Caco-2 (cell line): Measurements from ENCODE around the gene HOXD8. TPM values are rescaled to one million over a fixed set of nuclear protein-coding genes. Genes with fewer than 3 reads are reported as not detected.

Source experiments
- BruUV-seq: library from RNA; stranded (reverse); fragments of 400-500 nt; replicated peaks from 2 replicates; lab custom pipeline; 2021; lab: Mats Ljungman, UMichigan
- CTCF ChIA-PET: fragments of 300-600 bp; sonication (Branson Sonifier 250); formaldehyde crosslinking; loops from one replicate; lab custom pipeline; 2022; ENCODE audit warnings: antibody characterized with exemption; lab: Charles Lee
- POLR2A ChIA-PET: fragments of 300-600 bp; sonication (Branson Sonifier 250); formaldehyde crosslinking; loops from one replicate; lab custom pipeline; 2022; ENCODE audit warnings: antibody characterized with exemption; lab: Charles Lee
- DNase-seq, 2 experiments: peaks; one replicate each; pipeline versions ENCODE4 v3.0.0 to v3.0.0-alpha.2; 2020 to 2022
- H3K27me3 ChIP-seq: replicated peaks from 2 replicates; pipeline ENCODE4 v1.6.0; 2011; ENCODE audit warnings: low read length; ENCODE audit not compliant: control insufficient read depth, insufficient read depth
- H3K36me3 ChIP-seq: 2 replicates; pipeline ENCODE4 v1.5.1; 2011; ENCODE audit warnings: low read length; ENCODE audit not compliant: control insufficient read depth, insufficient read depth
- H3K4me1 ChIP-seq: fragments of 250-450 bp; sonication (Bioruptor Pico); 2 replicates; pipeline ENCODE4 v1.5.1; 2020; ENCODE audit warnings: mild to moderate bottlenecking
- H3K4me3 ChIP-seq: 2 replicates; pipeline ENCODE4 v1.5.1; 2011; ENCODE audit warnings: low read depth, mild to moderate bottlenecking, control low read depth, low read length
- H3K9me3 ChIP-seq: fragments of 250-450 bp; sonication (Bioruptor Pico); 2 replicates; pipeline ENCODE4 v1.5.1; 2020; ENCODE audit warnings: mild to moderate bottlenecking, moderate library complexity
- H3K27ac Mint-ChIP-seq: one replicate; pipeline ENCODE4 v1.8.0; 2022; ENCODE audit warnings: mixed read lengths; ENCODE audit not compliant: unreplicated experiment
- H3K27me3 Mint-ChIP-seq: one replicate; pipeline ENCODE4 v1.8.0; 2022; ENCODE audit warnings: mixed read lengths; ENCODE audit not compliant: insufficient read depth, unreplicated experiment
- H3K36me3 Mint-ChIP-seq: one replicate; pipeline ENCODE4 v1.8.0; 2022; ENCODE audit warnings: mild to moderate bottlenecking, mixed read lengths; ENCODE audit not compliant: insufficient read depth, unreplicated experiment
- H3K4me1 Mint-ChIP-seq: one replicate; pipeline ENCODE4 v1.8.0; 2022; ENCODE audit warnings: low read depth, mixed read lengths; ENCODE audit not compliant: unreplicated experiment
- H3K4me3 Mint-ChIP-seq: one replicate; pipeline ENCODE4 v1.8.0; 2022; ENCODE audit warnings: mild to moderate bottlenecking, moderate library complexity, mixed read lengths; ENCODE audit not compliant: unreplicated experiment
- H3K9me3 Mint-ChIP-seq: one replicate; pipeline ENCODE4 v1.8.0; 2022; ENCODE audit warnings: mixed read lengths; ENCODE audit not compliant: unreplicated experiment
- intact Hi-C: fragments of 100-400 bp; cut with micrococcal nuclease; formaldehyde crosslinking; loops from one replicate; pipeline ENCODE4 v1.10.0; 2022; ENCODE audit not compliant: unreplicated experiment
- total RNA-seq: library from RNA; stranded (reverse); gene quantifications from 2 replicates; pipeline ENCODE4 v1.2.3, GENCODE V29; 2022
- TF ChIP-seq, protein P1 (sequence below), 2 experiments: fragments of 200-600 bp in 1 of 2; IDR thresholded peaks; 1 replicate in 1 of 2; 2 replicates in 1 of 2; pipeline versions ENCODE4 v1.5.1 to v1.8.0; 2011 to 2022; ENCODE audit warnings: antibody characterized with exemption in 1 of 2, control low read depth in 1 of 2, inconsistent platforms in 1 of 2, low read depth in 1 of 2, low read length in 1 of 2, mild to moderate bottlenecking in 1 of 2, moderate library complexity in 1 of 2; ENCODE audit not compliant: insufficient read depth in 1 of 2, severe bottlenecking in 1 of 2, unreplicated experiment in 1 of 2

The HOXD8 gene
- total RNA-seq, 1 experiment from 2014 or later: not detected

DNA sequence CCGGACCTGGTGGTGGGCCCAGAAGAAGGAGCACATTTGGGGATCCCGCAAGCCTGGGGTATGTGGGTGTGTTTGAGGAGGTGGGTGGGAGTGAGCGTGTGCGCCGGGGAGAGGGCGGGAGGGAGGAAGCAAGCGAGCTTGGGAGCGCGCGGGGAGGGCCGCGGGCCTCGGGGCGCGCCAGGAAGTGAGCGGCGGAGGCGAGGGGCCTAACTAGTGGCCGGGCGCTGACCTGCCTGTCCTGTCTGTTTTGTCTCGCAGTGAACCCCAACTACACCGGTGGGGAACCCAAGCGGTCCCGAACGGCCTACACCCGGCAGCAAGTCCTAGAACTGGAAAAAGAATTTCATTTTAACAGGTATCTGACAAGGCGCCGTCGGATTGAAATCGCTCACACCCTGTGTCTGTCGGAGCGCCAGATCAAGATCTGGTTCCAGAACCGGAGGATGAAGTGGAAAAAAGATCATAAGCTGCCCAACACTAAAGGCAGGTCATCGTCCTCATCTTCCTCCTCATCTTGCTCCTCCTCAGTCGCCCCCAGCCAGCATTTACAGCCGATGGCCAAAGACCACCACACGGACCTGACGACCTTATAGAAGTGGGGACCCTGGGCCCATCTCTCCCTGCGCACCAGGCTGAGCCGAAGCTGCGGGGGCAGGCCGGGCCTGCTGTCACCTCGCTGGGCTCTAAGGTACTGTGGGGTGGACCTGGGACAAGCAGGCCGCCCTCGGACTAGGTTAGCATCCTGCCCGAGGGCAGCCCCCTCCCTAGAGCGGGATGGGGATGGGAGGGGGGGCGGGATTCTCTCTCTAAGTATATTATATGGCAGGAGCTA is 23.1 kb downstream of the HOXD8 start:
- BruUV-seq: no TSS peak
- Histone ChIP-seq H3K9me3 (no peaks in the 10 kb centered on the region), H3K4me3 (no peak overlapping the region), H3K4me1 (no peaks in the 10 kb centered on the region), H3K27me3 (no peaks in the 10 kb centered on the region; the same call in 1 of the 2 replicates), H3K36me3 (no peaks in the 10 kb centered on the region)
- H3K27me3 Mint-ChIP-seq: peaks cover 16% of the 10 kb centered on the region
- no peaks in the 10 kb centered on the region for H3K4me1 Mint-ChIP-seq
- no peak for DNase-seq
- no peak overlapping the region for H3K27ac Mint-ChIP-seq
- TF ChIP-seq, protein P1, sequence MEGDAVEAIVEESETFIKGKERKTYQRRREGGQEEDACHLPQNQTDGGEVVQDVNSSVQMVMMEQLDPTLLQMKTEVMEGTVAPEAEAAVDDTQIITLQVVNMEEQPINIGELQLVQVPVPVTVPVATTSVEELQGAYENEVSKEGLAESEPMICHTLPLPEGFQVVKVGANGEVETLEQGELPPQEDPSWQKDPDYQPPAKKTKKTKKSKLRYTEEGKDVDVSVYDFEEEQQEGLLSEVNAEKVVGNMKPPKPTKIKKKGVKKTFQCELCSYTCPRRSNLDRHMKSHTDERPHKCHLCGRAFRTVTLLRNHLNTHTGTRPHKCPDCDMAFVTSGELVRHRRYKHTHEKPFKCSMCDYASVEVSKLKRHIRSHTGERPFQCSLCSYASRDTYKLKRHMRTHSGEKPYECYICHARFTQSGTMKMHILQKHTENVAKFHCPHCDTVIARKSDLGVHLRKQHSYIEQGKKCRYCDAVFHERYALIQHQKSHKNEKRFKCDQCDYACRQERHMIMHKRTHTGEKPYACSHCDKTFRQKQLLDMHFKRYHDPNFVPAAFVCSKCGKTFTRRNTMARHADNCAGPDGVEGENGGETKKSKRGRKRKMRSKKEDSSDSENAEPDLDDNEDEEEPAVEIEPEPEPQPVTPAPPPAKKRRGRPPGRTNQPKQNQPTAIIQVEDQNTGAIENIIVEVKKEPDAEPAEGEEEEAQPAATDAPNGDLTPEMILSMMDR (IDR thresholded peaks at IDR 0.05; ENCODE audit: insufficient read depth in 1 of 2, low read depth in 1 of 2, low read length in 1 of 2, severe bottlenecking in 1 of 2, unreplicated experiment in 1 of 2): no peak
- intact Hi-C loops: no loop called here
- H3K36me3 Mint-ChIP-seq: no peaks in the 10 kb centered on the region
- no peak overlapping the region for H3K4me3 Mint-ChIP-seq
- ChIA-PET POLR2A (no interaction called here), CTCF (no interaction called here)
- no peaks in the 10 kb centered on the region for H3K9me3 Mint-ChIP-seq

DNA sequence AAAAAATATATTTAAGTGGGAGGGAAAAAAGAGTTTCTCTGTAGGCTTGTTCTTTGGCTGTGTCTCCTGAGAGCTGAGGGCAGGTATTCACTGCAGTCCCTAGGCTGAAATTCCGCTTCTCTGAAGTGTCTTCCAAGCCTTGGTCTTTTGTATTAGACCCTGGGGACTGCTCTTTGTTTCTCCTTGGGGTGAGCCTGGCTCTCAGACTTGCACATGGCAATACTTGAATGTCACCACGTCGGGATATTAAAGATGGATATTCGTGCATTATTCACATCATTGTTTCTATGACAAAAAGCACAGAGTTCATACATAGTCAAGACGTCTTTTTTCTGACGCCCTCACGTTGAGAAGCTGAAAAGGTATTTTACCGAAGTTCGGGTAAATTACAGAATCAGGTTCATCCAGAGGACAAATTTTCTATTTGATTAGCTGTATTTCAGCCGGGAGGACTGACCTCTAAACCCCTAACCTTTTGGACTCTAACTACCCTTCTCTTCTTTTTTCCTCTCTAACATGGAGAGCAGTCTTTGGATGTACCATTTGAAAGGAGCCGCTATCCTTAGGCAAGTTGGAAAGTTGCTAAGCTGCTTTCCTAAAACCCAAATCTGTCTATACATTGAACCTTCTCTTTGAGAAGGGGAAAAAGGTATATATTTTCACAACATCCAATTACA is 25.2 kb downstream of the HOXD8 start:
- Histone ChIP-seq H3K36me3 (no peaks in the 10 kb centered on the region), H3K4me1 (no peaks in the 10 kb centered on the region), H3K4me3 (no peak overlapping the region), H3K27me3 (no peaks in the 10 kb centered on the region; the same call in 1 of the 2 replicates), H3K9me3 (no peaks in the 10 kb centered on the region)
- TF ChIP-seq, protein P1 (IDR thresholded peaks at IDR 0.05; ENCODE audit: insufficient read depth in 1 of 2, low read depth in 1 of 2, low read length in 1 of 2, severe bottlenecking in 1 of 2, unreplicated experiment in 1 of 2): no peak
- Mint-ChIP-seq H3K9me3 (no peaks in the 10 kb centered on the region), H3K4me3 (no peak overlapping the region), H3K4me1 (no peaks in the 10 kb centered on the region), H3K27ac (no peak overlapping the region), H3K36me3 (no peaks in the 10 kb centered on the region), H3K27me3 (peaks cover 19% of the 10 kb centered on the region)
- BruUV-seq: no TSS peak
- intact Hi-C loops: no loop called here
- ChIA-PET POLR2A (no interaction called here), CTCF (no interaction called here)
- DNase-seq: no peak

DNA sequence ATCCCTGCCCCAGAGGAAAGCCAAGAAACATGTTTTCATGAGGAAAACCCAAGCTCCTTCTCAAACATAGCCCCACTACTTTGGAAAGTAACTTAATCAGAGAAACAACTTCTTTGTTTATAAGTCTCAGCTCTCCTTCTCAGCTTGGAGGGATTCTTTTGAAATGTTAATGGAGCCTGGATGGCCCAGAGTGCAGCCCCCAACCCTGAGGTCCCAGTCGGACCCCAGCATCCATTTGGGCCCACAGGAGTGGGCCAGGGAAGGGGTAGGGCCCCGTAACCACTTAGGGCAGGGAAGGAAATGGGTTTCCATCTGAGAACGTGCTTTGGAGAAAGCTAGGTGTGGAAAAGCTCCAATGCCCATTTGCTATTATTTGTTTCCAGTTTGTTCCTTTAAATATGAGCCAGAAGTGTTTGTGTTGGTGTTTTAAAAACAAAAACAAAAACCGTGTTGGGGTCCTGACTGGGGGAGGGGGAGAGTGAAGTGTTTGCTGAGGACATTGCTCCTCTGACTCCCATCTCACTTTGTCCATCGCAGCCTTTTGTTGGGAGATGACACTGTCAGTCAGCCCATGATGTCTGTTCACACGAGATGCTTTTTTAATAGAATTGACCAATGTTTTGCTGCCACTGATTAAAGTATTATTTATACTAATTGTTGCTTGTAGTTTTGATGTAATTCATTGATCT is 26.0 kb downstream of the HOXD8 start:
- no peak for DNase-seq
- TF ChIP-seq, protein P1 (IDR thresholded peaks at IDR 0.05; ENCODE audit: insufficient read depth in 1 of 2, low read depth in 1 of 2, low read length in 1 of 2, severe bottlenecking in 1 of 2, unreplicated experiment in 1 of 2): no peak
- H3K27ac Mint-ChIP-seq: no peak overlapping the region
- no peaks in the 10 kb centered on the region for H3K4me1 ChIP-seq
- BruUV-seq: no TSS peak
- ChIA-PET POLR2A (no interaction called here), CTCF (no interaction called here)
- H3K27me3 ChIP-seq: no peaks in the 10 kb centered on the region; the same call in 1 of the 2 replicates
- H3K4me3 ChIP-seq: no peak overlapping the region
- no peaks in the 10 kb centered on the region for H3K36me3 ChIP-seq
- intact Hi-C loops: no loop called here
- H3K4me1 Mint-ChIP-seq: no peaks in the 10 kb centered on the region
- no peak overlapping the region for H3K4me3 Mint-ChIP-seq
- H3K36me3 Mint-ChIP-seq: no peaks in the 10 kb centered on the region
- peaks cover 16% of the 10 kb centered on the region for H3K27me3 Mint-ChIP-seq
- no peaks in the 10 kb centered on the region for H3K9me3 ChIP-seq
- H3K9me3 Mint-ChIP-seq: no peaks in the 10 kb centered on the region
